Measurements from ENCODE around the gene TRMT2B.
"Not testable (repeated sequence)": the region's sequence is repeated elsewhere in the genome, so short reads cannot be mapped to it uniquely, and the experiment has no call there.

TRMT2B gene

GRCh38 chrX:100999451-100999850 lies 52.5 kb downstream of the TRMT2B start:
- no peak for DNase-seq (ENCODE audit: low read depth)

GRCh38 chrX:100995469-100995868 lies 56.4 kb downstream of the TRMT2B start:
- peak; percentile 93 for DNase-seq (ENCODE audit: low read depth)

GRCh38 chrX:100994352-100995281 lies 57.3 kb downstream of the TRMT2B start:
- DNase-seq (ENCODE audit: low read depth), result peak; percentile 75

- DNase-seq (ENCODE audit: low read depth), result no peak
Observed at GRCh38 chrX:100990139-100990538, 61.8 kb downstream of the TRMT2B start.

GRCh38 chrX:100984818-100985217 lies 67.1 kb downstream of the TRMT2B start:
- DNase-seq (ENCODE audit: low read depth), result no peak

GRCh38 chrX:100981498-100981845 lies 70.4 kb downstream of the TRMT2B start:
- not testable (repeated sequence) for DNase-seq (ENCODE audit: low read depth)

GRCh38 chrX:100980608-100981497 lies 71.1 kb downstream of the TRMT2B start:
- peak; percentile 67 for DNase-seq (ENCODE audit: low read depth)

- peak; percentile 4 for DNase-seq (ENCODE audit: low read depth)
Observed at GRCh38 chrX:100979881-100980607, 71.9 kb downstream of the TRMT2B start.

- peak; percentile 7 for DNase-seq (ENCODE audit: low read depth)
Observed at GRCh38 chrX:100976211-100976610, 75.7 kb downstream of the TRMT2B start.

- peak; percentile 65 for DNase-seq (ENCODE audit: low read depth)
Observed at GRCh38 chrX:100975212-100975611, 76.7 kb downstream of the TRMT2B start.

- DNase-seq (ENCODE audit: low read depth), result peak; percentile 82
Observed at GRCh38 chrX:100973411-100973810, 78.5 kb downstream of the TRMT2B start.

GRCh38 chrX:100969936-100970335 lies 82.0 kb downstream of the TRMT2B start:
- no peak for DNase-seq (ENCODE audit: low read depth)

GRCh38 chrX:100969408-100969807 lies 82.5 kb downstream of the TRMT2B start, which contains the start of gene ARL13A:
TSS of gene ARL13A (plus strand) at chrX:100969708. CDS start at chrX:100973690, 3,982 bp downstream.
- DNase-seq (ENCODE audit: low read depth), result no peak

GRCh38 chrX:100964362-100964761 lies 87.5 kb downstream of the TRMT2B start:
- no peak for DNase-seq (ENCODE audit: low read depth)

GRCh38 chrX:100962811-100963210 lies 89.1 kb downstream of the TRMT2B start:
- DNase-seq (ENCODE audit: low read depth), result no peak

Data from iris pigment epithelial cell (primary cell).